Measurements from ENCODE around the gene MYPN.

DNA sequence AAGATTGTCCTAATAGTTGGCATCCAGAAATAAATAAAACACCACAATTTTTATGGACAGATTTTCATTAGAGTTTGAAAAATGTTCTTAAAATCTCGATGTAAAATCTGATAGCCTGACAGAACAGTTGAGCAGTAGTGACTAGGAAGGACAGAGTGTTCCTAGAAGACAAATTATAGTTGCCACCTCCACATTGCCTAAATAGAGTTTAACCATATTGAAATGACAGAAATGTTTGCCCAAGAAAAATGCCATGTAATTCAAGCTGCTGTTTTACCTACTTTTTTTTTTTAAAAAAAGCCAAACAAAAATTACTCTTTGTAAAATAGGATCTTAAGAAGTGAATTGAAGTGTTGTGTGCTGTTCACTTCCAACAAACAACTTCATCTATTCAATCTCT lies 25.3 kb upstream of the MYPN start:
- TF ChIP-seq, protein P1, sequence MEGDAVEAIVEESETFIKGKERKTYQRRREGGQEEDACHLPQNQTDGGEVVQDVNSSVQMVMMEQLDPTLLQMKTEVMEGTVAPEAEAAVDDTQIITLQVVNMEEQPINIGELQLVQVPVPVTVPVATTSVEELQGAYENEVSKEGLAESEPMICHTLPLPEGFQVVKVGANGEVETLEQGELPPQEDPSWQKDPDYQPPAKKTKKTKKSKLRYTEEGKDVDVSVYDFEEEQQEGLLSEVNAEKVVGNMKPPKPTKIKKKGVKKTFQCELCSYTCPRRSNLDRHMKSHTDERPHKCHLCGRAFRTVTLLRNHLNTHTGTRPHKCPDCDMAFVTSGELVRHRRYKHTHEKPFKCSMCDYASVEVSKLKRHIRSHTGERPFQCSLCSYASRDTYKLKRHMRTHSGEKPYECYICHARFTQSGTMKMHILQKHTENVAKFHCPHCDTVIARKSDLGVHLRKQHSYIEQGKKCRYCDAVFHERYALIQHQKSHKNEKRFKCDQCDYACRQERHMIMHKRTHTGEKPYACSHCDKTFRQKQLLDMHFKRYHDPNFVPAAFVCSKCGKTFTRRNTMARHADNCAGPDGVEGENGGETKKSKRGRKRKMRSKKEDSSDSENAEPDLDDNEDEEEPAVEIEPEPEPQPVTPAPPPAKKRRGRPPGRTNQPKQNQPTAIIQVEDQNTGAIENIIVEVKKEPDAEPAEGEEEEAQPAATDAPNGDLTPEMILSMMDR (IDR thresholded peaks at IDR 0.05) = no peak
- no peak for TF ChIP-seq ZFX (IDR thresholded peaks at IDR 0.05; ENCODE audit: borderline replicate concordance)

Data from 22Rv1 (cell line).